IMR-90 (cell line): ENCODE data around the gene PDS5A. TPM values are rescaled to one million over a fixed set of nuclear protein-coding genes. Genes with fewer than 3 reads are reported as not detected.

ENCODE experiments used
- ATAC-seq: fragments of 200-7000 bp; cut with Tn5 transposase; 2 replicates; pipeline ENCODE4 v1.9.1; 2020; ENCODE audit warnings: low read depth, mild to moderate bottlenecking, moderate library complexity
- BruUV-seq: library from RNA; stranded (reverse); fragments of 400-500 nt; replicated peaks from 2 replicates; lab custom pipeline; 2021; lab: Mats Ljungman, UMichigan
- CTCF ChIA-PET: fragments of 300-600 bp; formaldehyde crosslinking; extraction: SDS; loops from one replicate; lab custom pipeline; 2021; ENCODE audit warnings: antibody characterized with exemption; lab: Yijun Ruan, JAX
- POLR2A ChIA-PET: fragments of 300-600 bp; sonication (Branson Sonifier 250); formaldehyde crosslinking; loops from one replicate; lab custom pipeline; 2022; ENCODE audit warnings: antibody characterized with exemption; ENCODE audit not compliant: unreplicated experiment; lab: Charles Lee
- DNase-seq: peaks from one replicate; pipeline ENCODE4 v3.0.0; 2013
- H2AFZ ChIP-seq: replicated peaks from 2 replicates; pipeline ENCODE3; 2013; ENCODE audit warnings: low read length, mild to moderate bottlenecking; ENCODE audit not compliant: poor library complexity
- H2AK5ac ChIP-seq: 2 replicates; pipeline ENCODE4 v1.6.1; 2013; ENCODE audit warnings: low read depth, low read length, inconsistent platforms
- H2AK9ac ChIP-seq: replicated peaks from 2 replicates; pipeline ENCODE3; 2013; ENCODE audit warnings: mild to moderate bottlenecking, low read depth, low read length, moderate library complexity; ENCODE audit not compliant: poor library complexity
- H2BK120ac ChIP-seq: 2 replicates; pipeline ENCODE4 v1.6.1; 2013; ENCODE audit warnings: low read depth, low read length, inconsistent platforms
- H2BK15ac ChIP-seq: 3 replicates; pipeline ENCODE4 v1.6.1; 2013; ENCODE audit warnings: low read depth, low read length, inconsistent platforms
- H2BK20ac ChIP-seq: 2 replicates; pipeline ENCODE4 v1.6.1; 2013; ENCODE audit warnings: low read depth, mild to moderate bottlenecking, inconsistent platforms, low read length, moderate library complexity
- H2BK5ac ChIP-seq: 2 replicates; pipeline ENCODE4 v1.6.1; 2013; ENCODE audit warnings: mild to moderate bottlenecking, low read depth, low read length, inconsistent platforms; ENCODE audit not compliant: poor library complexity, severe bottlenecking
- H3K14ac ChIP-seq: replicated peaks from 2 replicates; pipeline ENCODE4 v1.6.1; 2013; ENCODE audit warnings: low read depth, low read length, inconsistent platforms
- H3K18ac ChIP-seq: 2 replicates; pipeline ENCODE4 v1.6.1; 2013; ENCODE audit warnings: low read depth, low read length, control low read depth
- H3K23ac ChIP-seq: 2 replicates; pipeline ENCODE4 v1.6.1; 2013; ENCODE audit warnings: low read depth, low read length, inconsistent platforms
- H3K27ac ChIP-seq: 2 replicates; pipeline ENCODE4 v1.5.1; 2013; ENCODE audit warnings: mild to moderate bottlenecking, control low read depth, low read length; ENCODE audit not compliant: insufficient read depth
- H3K27me3 ChIP-seq: 2 replicates; pipeline ENCODE4 v1.6.1; 2013; ENCODE audit warnings: low read length; ENCODE audit not compliant: control insufficient read depth, insufficient read depth
- H3K36me3 ChIP-seq: 2 replicates; pipeline ENCODE4 v1.6.1; 2013; ENCODE audit warnings: low read length, mixed read lengths; ENCODE audit not compliant: control insufficient read depth, insufficient read depth
- H3K4ac ChIP-seq: 2 replicates; pipeline ENCODE4 v1.6.1; 2013; ENCODE audit warnings: low read depth, low read length, inconsistent platforms
- H3K4me1 ChIP-seq: 2 replicates; pipeline ENCODE4 v1.6.1; 2013; ENCODE audit warnings: low read length, mixed read lengths; ENCODE audit not compliant: control insufficient read depth, insufficient read depth
- H3K4me2 ChIP-seq: 2 replicates; pipeline ENCODE4 v1.6.1; 2013; ENCODE audit warnings: low read depth, mild to moderate bottlenecking, control low read depth, low read length, moderate library complexity
- H3K4me3 ChIP-seq: 2 replicates; pipeline ENCODE4 v1.5.1; 2013; ENCODE audit warnings: low read depth, mild to moderate bottlenecking, control low read depth, low read length, moderate library complexity; ENCODE audit not compliant: insufficient read depth
- H3K56ac ChIP-seq: 2 replicates; pipeline ENCODE4 v1.6.1; 2013; ENCODE audit warnings: low read length, inconsistent platforms; ENCODE audit not compliant: insufficient read depth; ENCODE audit errors: extremely low read depth
- H3K79me1 ChIP-seq, 2 experiments: 2 replicates each; pipeline ENCODE4 v1.6.1; 2013; ENCODE audit warnings: low read length in 2 of 2, inconsistent platforms in 1 of 2, low read depth in 1 of 2
- H3K9ac ChIP-seq: 2 replicates; pipeline ENCODE4 v1.6.1; 2013; ENCODE audit warnings: low read depth, low read length, control low read depth
- H3K9me1 ChIP-seq: 2 replicates; pipeline ENCODE4 v1.6.1; 2013; ENCODE audit warnings: low read length, inconsistent platforms; ENCODE audit not compliant: insufficient read depth
- H3K9me3 ChIP-seq: 2 replicates; pipeline ENCODE4 v1.6.1; 2013; ENCODE audit warnings: low read length; ENCODE audit not compliant: control insufficient read depth, insufficient read depth
- H4K20me1 ChIP-seq: 2 replicates; pipeline ENCODE4 v1.6.1; 2013; ENCODE audit warnings: low read length, inconsistent platforms; ENCODE audit not compliant: insufficient read depth
- H4K5ac ChIP-seq: 2 replicates; pipeline ENCODE4 v1.6.1; 2013; ENCODE audit warnings: mild to moderate bottlenecking, low read depth, low read length, control low read depth
- H4K8ac ChIP-seq, 2 experiments: 2 replicates each; pipeline ENCODE4 v1.6.1; 2013; ENCODE audit warnings: low read depth in 2 of 2, low read length in 2 of 2, control low read depth in 1 of 2, inconsistent platforms in 1 of 2
- H4K91ac ChIP-seq: 2 replicates; pipeline ENCODE4 v1.6.1; 2013; ENCODE audit warnings: low read depth, low read length, inconsistent platforms; ENCODE audit not compliant: insufficient read depth
- BHLHE40 ChIP-seq: fragments of 150-350 bp; IDR thresholded peaks from 2 replicates; pipeline ENCODE4 v1.6.1; 2016; ENCODE audit warnings: mild to moderate bottlenecking, low read depth, low read length
- CHD1 ChIP-seq: IDR thresholded peaks from 2 replicates; pipeline ENCODE4 v1.6.1; 2012; ENCODE audit warnings: low read depth, low read length, improper control_type of control experiment
- MAFK ChIP-seq: IDR thresholded peaks from 2 replicates; pipeline ENCODE4 v1.6.1; 2012; ENCODE audit warnings: low read depth, low read length, improper control_type of control experiment
- MAZ ChIP-seq: IDR thresholded peaks from 2 replicates; pipeline ENCODE4 v1.6.1; 2012; ENCODE audit warnings: low read depth, mild to moderate bottlenecking, low read length, improper control_type of control experiment, moderate library complexity, borderline replicate concordance
- MXI1 ChIP-seq: IDR thresholded peaks from 2 replicates; pipeline ENCODE4 v1.6.1; 2012; ENCODE audit warnings: low read depth, mild to moderate bottlenecking, low read length, moderate library complexity, borderline replicate concordance
- NFE2L2 ChIP-seq: fragments of 150-350 bp; IDR thresholded peaks from 2 replicates; pipeline ENCODE4 v1.6.1; 2016; ENCODE audit warnings: low read depth, mild to moderate bottlenecking, low read length
- RAD21 ChIP-seq: IDR thresholded peaks from 2 replicates; pipeline ENCODE4 v1.6.1; 2012; ENCODE audit warnings: low read length, improper control_type of control experiment
- RCOR1 ChIP-seq: IDR thresholded peaks from 2 replicates; pipeline ENCODE4 v1.6.1; 2012; ENCODE audit warnings: mild to moderate bottlenecking, low read length, improper control_type of control experiment; ENCODE audit not compliant: insufficient replicate concordance
- SMC3 ChIP-seq: fragments of 150-350 bp; IDR thresholded peaks from 2 replicates; pipeline ENCODE4 v1.6.1; 2016; ENCODE audit warnings: low read depth, mild to moderate bottlenecking, antibody characterized with exemption, low read length, moderate library complexity
- WGBS, 2 experiments: methylation state at CpG; one replicate each; pipeline versions ENCODE4 v1.1.5 to v1.1.7; 2013; ENCODE audit warnings: missing lambda C conversion rate in 2 of 2; ENCODE audit not compliant: insufficient read length in 1 of 2; ENCODE audit errors: extremely low coverage in 2 of 2; 5-methylcytosine and 5-hydroxymethylcytosine counted together
- dilution Hi-C: fragments of 300-500 bp; cut with HindIII; formaldehyde crosslinking; loops from one replicate; pipeline ENCODE4 v1.14.3; 2018; ENCODE audit warnings: low sequenced_read_pairs; ENCODE audit not compliant: unreplicated experiment
- in situ Hi-C: fragments of 300-500 bp; cut with MboI; formaldehyde crosslinking; loops from 3 replicates; pipeline ENCODE4 v1.14.3; 2019; ENCODE audit warnings: low sequenced_read_pairs, inconsistent platforms, mixed read lengths
- intact Hi-C: fragments of 100-400 bp; cut with micrococcal nuclease; formaldehyde crosslinking; loops from 2 replicates; pipeline ENCODE4 v1.10.0; 2022
- polyA plus RNA-seq, 3 experiments: library from polyadenylated mRNA; depleted of rRNA; stranded (reverse); fragments of >200 nt; gene quantifications; 2 replicates each; pipeline ENCODE4 v1.2.3, GENCODE V29; 2012; ENCODE audit warnings: low replicate concordance in 1 of 3
- total RNA-seq: library from RNA; depleted of rRNA; stranded (reverse); fragments of >200 nt; gene quantifications from 2 replicates; pipeline ENCODE4 v1.2.3, GENCODE V29; 2012
- TF ChIP-seq, protein P1 (sequence below): conservative IDR thresholded peaks from 2 replicates; pipeline ENCODE4 v1.5.1; 2012; ENCODE audit warnings: mild to moderate bottlenecking, low read depth, low read length, improper control_type of control experiment
- TF ChIP-seq, protein P2 (sequence below): fragments of 150-350 bp; IDR thresholded peaks from 2 replicates; pipeline ENCODE4 v1.6.1; 2017; ENCODE audit warnings: mild to moderate bottlenecking, antibody characterized with exemption, low read length, low read depth

PDS5A gene
- total and polyA plus RNA-seq, 2 of the 4 experiments (the other 2 are of a cell fraction): 16.3 to 33.5 TPM

DNA sequence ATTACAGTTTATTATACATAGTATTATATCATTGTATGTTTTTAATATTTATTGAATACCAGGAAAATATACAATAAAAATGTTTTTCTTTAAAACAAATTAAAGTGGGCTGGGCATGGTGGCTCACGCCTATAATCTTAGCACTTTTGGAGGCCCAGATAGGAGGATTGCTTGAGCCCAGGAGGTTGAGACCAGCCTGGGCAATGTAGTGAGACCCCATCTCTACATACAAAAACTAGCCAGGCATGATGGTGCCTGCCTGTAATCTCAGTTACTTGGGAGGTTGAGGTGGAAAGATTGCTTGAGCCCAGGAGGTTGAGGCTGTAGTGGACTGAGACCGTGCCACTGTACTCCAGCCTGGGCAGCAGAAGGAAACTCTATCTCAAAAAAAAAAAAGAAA, 38.3 kb upstream of the PDS5A start:
- H2AK9ac ChIP-seq: no peak overlapping the region
- H3K4me3 ChIP-seq: no peak overlapping the region
- H3K14ac ChIP-seq: no peak overlapping the region
- H2BK120ac ChIP-seq: no peak overlapping the region
- H3K9me3 ChIP-seq: no peaks in the 10 kb centered on the region
- H3K79me1 ChIP-seq: no peaks in the 10 kb centered on the region
- POLR2A ChIA-PET: no interaction called here
- no peak overlapping the region for H3K18ac ChIP-seq
- H2BK20ac ChIP-seq: no peak overlapping the region
- intact Hi-C loops (no loop called here), in situ Hi-C loops (no loop called here), dilution Hi-C loops (no loop called here)
- H2BK5ac ChIP-seq: no peak overlapping the region
- no peak overlapping the region for H4K5ac ChIP-seq
- H3K9ac ChIP-seq: no peak overlapping the region
- H3K27ac ChIP-seq: no peak overlapping the region
- H4K8ac ChIP-seq: no peak overlapping the region
- CTCF ChIA-PET: no interaction called here
- no CpG with 5 or more reads among the region's 2 CpGs for WGBS, 2 experiments
- H3K9me1 ChIP-seq: no peaks in the 10 kb centered on the region
- H3K4me2 ChIP-seq: no peak overlapping the region
- H4K91ac ChIP-seq: no peak overlapping the region
- no peak overlapping the region for H3K56ac ChIP-seq
- H3K23ac ChIP-seq: no peak overlapping the region
- no peak overlapping the region for H2AFZ ChIP-seq
- H3K4me1 ChIP-seq: no peaks in the 10 kb centered on the region
- no TSS peak for BruUV-seq
- no peak for TF ChIP-seq MAFK
- no peak for TF ChIP-seq CHD1
- TF ChIP-seq, protein P1, sequence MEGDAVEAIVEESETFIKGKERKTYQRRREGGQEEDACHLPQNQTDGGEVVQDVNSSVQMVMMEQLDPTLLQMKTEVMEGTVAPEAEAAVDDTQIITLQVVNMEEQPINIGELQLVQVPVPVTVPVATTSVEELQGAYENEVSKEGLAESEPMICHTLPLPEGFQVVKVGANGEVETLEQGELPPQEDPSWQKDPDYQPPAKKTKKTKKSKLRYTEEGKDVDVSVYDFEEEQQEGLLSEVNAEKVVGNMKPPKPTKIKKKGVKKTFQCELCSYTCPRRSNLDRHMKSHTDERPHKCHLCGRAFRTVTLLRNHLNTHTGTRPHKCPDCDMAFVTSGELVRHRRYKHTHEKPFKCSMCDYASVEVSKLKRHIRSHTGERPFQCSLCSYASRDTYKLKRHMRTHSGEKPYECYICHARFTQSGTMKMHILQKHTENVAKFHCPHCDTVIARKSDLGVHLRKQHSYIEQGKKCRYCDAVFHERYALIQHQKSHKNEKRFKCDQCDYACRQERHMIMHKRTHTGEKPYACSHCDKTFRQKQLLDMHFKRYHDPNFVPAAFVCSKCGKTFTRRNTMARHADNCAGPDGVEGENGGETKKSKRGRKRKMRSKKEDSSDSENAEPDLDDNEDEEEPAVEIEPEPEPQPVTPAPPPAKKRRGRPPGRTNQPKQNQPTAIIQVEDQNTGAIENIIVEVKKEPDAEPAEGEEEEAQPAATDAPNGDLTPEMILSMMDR: no peak
- no peak for TF ChIP-seq RAD21
- no peak for TF ChIP-seq MXI1
- no peak for TF ChIP-seq MAZ
- TF ChIP-seq, protein P2, sequence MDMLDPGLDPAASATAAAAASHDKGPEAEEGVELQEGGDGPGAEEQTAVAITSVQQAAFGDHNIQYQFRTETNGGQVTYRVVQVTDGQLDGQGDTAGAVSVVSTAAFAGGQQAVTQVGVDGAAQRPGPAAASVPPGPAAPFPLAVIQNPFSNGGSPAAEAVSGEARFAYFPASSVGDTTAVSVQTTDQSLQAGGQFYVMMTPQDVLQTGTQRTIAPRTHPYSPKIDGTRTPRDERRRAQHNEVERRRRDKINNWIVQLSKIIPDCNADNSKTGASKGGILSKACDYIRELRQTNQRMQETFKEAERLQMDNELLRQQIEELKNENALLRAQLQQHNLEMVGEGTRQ: no peak
- TF ChIP-seq NFE2L2: no peak
- no peak for TF ChIP-seq RCOR1
- no peak for TF ChIP-seq BHLHE40
- no peak for TF ChIP-seq SMC3
- H2BK15ac ChIP-seq: no peak overlapping the region
- no peaks in the 10 kb centered on the region for H3K27me3 ChIP-seq
- no peaks in the 10 kb centered on the region for H3K36me3 ChIP-seq
- no peak for DNase-seq
- no peak for ATAC-seq
- no peaks in the 10 kb centered on the region for H4K20me1 ChIP-seq
- H3K4ac ChIP-seq: no peak overlapping the region
- no peak overlapping the region for H2AK5ac ChIP-seq
